Transverse colon (tissue), 4 donors: ENCODE results near the gene ZBTB43.

ENCODE experiments used
- POLR2A ChIP-seq: fragments of 450-650 bp; IDR thresholded peaks from one replicate; pipeline ENCODE4 v1.6.1; 2016; ENCODE audit warnings: antibody characterized with exemption, mild to moderate bottlenecking, moderate library complexity
- POLR2AphosphoS5 ChIP-seq, 3 donors: sonication (generic); formaldehyde crosslinking; IDR thresholded peaks; one replicate each; pipeline ENCODE4 v1.6.1; 2016; ENCODE audit warnings: antibody characterized with exemption in 3 of 3
- TF ChIP-seq, protein P1 (sequence below), 5 experiments: fragments of 200-600 bp in 3 of 5; fragments of 450-650 bp in 2 of 5; sonication (generic) in 3 of 5; IDR thresholded peaks; 1 replicate in 2 of 5; 2 replicates in 3 of 5; pipeline ENCODE4 v1.5.1; 2016 to 2017; ENCODE audit warnings: antibody characterized with exemption in 5 of 5, inconsistent platforms in 3 of 5, mild to moderate bottlenecking in 2 of 5, moderate library complexity in 1 of 5

DNA sequence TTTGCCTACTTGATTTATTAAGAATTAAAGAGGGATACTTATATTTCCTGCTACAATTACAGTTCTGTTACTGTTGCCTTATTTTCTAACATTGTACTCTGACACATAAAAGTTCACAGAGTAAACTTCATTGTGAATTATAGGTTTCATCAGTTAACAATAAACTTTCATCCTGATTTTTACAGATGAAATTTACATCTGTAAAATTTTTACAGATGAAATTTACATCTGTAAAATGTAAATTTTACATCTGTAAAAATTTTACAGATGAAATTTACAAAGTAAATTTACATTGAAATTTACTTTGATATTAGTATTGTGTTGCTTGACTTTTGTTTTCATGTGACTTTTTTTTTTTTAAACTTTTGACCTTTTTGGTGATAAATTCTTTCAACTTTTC is 9.3 kb downstream of the ZBTB43 start:
- TF ChIP-seq, protein P1, sequence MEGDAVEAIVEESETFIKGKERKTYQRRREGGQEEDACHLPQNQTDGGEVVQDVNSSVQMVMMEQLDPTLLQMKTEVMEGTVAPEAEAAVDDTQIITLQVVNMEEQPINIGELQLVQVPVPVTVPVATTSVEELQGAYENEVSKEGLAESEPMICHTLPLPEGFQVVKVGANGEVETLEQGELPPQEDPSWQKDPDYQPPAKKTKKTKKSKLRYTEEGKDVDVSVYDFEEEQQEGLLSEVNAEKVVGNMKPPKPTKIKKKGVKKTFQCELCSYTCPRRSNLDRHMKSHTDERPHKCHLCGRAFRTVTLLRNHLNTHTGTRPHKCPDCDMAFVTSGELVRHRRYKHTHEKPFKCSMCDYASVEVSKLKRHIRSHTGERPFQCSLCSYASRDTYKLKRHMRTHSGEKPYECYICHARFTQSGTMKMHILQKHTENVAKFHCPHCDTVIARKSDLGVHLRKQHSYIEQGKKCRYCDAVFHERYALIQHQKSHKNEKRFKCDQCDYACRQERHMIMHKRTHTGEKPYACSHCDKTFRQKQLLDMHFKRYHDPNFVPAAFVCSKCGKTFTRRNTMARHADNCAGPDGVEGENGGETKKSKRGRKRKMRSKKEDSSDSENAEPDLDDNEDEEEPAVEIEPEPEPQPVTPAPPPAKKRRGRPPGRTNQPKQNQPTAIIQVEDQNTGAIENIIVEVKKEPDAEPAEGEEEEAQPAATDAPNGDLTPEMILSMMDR (IDR thresholded peaks at IDR 0.05): no peak
- no peak for TF ChIP-seq POLR2A
- no peak for TF ChIP-seq POLR2AphosphoS5 (IDR thresholded peaks at IDR 0.05)
